HG03280 (cell line): ENCODE measurements around the gene PPP6C.
A peak's percentile ranks its signal among the peaks of the same experiment; 100 is the strongest.
"Not testable (repeated sequence)": the region's sequence is repeated elsewhere in the genome, so short reads cannot be mapped to it uniquely, and the experiment has no call there.

Experiments
- ATAC-seq: cut with Tn5 transposase; IDR thresholded peaks from one replicate; pipeline ENCODE4 v1.9.1; 2021; ENCODE audit warnings: mild to moderate bottlenecking, moderate library complexity; ENCODE audit not compliant: unreplicated experiment

The PPP6C gene

DNA sequence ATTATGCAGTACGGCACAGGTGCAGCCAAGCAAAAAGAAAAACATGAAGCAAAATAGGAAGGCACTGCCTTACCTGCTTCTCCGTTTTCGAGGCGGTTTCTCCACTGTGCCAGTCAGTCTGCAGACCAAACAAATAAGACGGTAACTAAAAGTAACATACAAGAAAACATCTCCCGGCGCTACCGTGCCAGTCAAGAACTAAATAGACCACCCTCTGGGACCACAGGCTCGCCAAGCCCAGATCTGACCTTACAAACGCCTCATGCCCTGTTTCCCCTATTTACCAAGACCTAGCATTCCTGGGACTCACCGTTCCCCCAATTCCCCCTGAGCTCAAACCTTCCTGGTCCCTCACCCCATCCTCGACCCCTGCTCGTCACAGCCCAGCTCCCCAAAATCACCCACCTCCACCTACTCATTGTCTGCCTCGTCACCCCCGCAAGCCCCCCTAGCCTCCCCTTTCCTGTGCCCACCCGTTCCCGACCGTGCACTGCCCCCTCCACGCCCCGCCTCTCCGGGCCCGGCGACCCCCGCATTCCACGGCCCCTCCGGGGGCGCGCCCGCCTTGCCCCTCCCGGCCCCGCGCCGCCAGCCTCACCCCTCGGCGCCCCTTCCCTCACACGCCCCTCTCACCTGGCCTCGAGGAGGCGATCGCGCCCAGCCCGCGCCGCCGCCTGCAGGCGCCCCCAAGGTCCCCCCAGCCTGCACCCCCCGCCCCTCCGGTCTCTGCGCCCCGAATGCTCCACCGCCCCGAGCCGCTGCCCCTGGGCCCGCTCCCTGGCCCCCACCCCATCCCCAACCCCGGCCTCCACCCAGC, 46.8 kb downstream of the PPP6C start:
- no peak for ATAC-seq

DNA sequence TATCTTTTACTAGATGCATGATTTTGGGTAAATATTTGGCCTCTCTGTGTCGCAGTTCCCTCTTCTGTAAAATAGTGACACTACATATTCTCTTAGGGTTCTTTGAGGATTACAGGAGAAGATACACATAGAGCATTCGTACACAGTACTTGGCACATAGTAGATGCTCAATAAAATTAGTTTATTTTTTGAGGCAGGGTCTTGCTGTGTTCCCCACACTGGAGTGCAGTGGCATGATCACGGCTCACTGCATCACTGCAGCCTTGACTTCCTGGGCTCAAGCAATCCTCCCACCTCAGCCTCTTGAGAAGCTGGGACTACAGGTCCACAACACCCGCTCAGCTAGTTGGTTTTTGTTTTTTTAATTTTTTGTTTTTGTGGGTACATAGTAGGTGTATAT, 47.9 kb downstream of the PPP6C start:
- no peak for ATAC-seq

DNA sequence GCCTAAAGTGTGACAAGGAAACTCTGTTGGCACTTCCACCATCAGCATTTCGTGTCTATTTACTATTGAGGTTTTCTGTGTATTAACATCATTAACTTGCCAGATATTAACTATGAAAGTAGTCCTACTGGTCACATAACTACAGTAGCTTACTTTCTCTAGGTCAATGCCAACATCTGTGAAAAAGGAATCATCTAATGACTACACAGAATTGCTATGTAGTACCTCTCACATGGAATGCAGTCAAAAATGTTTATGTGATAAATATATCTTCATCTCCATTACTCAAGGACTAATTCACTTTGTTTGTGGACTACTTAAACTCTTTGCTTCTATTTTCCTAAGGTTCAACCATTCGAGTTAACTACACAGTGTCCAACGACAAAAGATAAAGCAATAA, 48.4 kb downstream of the PPP6C start:
- no peak for ATAC-seq

DNA sequence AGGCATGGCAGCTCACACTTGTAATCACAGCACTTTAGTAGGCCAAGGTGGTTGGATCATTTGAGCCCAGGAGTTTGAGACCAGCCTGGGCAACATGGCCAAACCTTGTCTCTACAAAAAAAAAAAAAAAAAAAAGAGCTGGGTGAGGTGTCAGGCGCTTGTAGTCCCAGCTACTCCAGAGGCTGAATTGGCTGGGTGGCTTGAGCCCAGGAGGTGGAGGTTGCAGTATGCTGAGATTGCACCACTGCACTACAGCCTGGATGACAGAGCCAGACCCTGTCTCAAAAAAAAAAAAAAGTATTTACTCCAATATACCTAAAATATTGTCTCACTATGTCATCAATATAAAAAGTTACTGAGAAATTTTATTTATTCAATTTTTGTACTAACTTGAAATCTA, 49.0 kb downstream of the PPP6C start:
- no peak for ATAC-seq

GRCh38 chr9:125137200-125137599, 52.4 kb downstream of the PPP6C start:
- no peak for ATAC-seq

- ATAC-seq = no peak
Observed at GRCh38 chr9:125134976-125135375, 54.6 kb downstream of the PPP6C start.

GRCh38 chr9:125133403-125134329, 55.9 kb downstream of the PPP6C start:
- no peak for ATAC-seq

DNA sequence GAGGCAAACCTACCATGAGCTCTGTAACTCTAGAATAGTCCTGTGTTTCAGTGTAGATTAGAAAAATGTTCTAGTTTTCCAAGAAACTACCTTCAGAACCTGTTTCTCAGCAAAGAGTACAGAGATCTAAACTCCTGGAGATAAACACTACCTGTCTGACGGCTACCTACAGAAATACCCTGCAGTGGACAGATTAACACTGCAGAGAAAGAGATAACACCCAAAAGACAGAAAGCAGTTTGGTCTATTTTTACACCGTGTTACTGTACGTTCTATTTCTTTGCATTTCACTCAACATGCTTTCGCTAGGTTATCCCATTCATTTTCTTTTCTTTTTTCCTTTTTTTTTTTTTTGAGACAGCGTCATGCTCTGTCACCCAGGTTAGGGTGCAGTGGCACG, 57.8 kb downstream of the PPP6C start:
- no peak for ATAC-seq

DNA sequence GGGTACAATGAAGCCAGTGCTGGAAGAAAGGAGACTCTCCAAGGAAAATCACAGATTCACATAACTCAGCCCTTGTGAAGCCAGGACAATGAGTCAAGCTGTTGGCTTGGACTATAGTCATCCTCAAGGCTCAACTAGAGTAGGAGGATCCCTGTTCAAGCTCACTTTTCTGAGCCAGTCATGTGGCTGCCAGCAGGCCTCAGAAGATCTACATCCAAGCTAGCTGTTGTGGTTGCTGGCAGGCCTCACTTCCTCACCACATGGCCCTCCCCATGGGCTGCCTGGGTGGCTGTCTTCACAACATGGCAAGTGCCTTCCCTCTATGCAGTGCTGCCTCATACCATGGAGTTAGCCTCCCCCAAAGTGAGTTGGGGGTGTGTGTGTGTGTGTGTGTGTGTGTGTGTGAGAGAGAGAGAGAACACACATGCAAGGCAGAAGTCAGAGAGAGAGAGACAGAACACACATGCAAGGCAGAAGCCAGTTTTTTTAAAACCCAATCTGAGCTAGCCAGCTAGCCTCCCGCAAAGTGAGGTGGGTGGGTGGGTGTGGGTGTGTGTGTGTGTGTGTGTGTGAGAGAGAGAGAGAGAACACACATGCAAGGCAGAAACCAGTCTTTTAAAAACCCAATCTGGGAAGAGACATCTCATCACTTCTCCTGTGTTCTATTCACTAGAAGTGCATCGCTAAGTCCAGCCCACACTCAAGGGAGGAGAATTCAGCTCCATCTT, 63.4 kb downstream of the PPP6C start:
- peak; percentile 90 for ATAC-seq

DNA sequence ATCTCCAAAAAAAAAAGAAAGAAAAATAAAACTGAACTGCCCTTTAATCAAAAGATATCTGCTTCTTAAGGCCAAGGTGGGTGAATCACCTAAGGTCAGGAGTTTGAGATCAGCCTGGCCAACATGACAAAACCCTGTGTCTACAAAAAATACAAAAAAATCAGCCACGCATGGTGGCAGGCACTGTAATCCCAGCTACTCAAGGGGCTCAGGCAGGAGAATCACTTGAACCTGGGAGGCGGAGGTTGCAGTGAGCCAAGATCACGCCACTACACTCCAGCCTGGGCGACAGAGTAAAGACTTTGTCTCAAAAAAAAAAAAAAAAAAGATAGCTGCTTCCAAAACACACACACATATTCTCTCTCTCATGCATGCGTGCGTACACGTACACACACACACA, 64.1 kb downstream of the PPP6C start:
- ATAC-seq = no peak

DNA sequence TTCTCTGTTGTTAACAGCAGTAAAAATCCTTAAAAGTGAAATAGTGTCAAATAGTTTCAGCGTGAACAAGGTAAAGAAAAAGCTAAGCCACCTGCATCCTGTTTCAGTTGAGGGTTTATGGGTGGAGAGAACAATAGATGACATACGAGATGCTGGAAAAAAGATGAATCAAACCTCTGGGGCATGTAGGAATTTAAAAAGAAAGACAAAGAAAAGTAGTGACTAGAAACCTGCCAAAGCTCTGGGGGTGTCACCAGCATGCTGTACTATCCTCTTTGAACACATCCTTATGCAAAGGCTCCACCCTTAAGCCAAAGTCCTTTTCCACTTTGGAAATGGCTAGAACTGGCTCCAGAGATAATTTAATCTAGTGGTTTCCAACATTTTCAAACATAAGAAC, 68.5 kb downstream of the PPP6C start:
- ATAC-seq = no peak

DNA sequence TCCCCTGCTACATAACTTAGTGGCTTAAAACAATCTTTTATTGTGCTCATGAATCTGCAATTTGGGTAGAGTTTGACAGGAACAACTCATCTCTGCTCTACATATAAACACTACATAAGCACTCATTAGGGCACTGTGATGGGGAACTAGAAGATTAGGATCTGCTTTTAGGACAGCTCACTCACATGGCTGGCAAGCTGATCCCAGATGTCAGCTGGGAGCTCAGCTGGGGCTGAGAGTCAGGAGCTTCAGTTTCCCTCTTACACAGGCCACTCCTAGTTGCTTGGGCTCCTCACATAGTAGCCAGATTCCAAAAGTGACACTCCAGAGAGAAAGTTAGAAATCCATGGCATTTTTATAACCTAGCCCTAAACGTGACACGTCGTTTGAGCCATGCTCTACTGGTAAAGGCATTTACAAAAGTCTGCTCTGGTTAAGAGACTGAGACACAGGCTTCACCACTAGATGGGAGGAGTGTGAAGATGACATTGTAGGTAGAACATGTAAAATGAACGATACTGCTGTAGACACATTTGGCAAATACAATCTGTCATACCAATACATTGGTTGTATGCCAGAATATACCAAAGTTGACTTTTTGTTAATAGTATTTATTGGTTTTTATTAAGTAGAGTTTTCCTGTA, 69.8 kb downstream of the PPP6C start:
- ATAC-seq = no peak

DNA sequence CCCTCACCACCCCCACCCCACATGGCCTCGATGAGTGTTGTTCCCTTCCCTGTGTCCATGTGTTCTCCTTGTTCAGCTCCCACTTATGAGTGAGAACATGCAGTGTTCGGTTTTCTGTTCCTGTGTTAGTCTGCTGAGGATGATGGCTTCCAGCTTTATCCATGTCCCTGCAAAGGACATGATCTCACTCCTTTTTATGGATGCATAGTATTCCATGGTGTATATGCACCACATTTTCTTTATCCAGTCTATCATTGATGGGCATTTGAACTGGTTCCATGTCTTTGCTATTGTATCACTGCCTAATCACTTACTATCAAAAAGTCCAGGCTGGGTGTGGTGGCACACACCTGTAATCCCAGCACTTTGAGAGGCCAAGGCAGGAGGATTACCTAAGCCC, 70.9 kb downstream of the PPP6C start:
- not testable (repeated sequence) for ATAC-seq

GRCh38 chr9:125114503-125114902, 75.1 kb downstream of the PPP6C start:
- ATAC-seq = not testable (repeated sequence)

DNA sequence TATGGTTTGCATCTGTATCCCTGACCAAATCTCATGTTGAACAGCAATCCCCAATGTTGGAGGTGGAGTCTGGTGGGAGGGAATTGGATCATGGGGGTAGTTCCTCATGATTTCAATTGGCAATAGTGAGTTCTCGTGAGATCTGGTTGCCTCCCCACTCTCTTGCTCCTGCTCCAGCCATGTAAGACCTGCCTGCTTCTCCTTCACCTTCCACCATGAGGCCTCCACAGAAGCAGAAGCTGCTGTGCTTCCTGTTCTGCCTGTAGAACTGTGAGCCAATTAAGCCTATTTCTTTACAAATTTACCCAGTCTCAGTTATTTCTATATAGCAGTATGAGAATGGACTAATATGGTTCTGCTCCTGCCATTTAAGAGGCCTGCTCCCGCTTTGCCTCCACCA, 79.1 kb downstream of the PPP6C start:
- ATAC-seq = no peak

DNA sequence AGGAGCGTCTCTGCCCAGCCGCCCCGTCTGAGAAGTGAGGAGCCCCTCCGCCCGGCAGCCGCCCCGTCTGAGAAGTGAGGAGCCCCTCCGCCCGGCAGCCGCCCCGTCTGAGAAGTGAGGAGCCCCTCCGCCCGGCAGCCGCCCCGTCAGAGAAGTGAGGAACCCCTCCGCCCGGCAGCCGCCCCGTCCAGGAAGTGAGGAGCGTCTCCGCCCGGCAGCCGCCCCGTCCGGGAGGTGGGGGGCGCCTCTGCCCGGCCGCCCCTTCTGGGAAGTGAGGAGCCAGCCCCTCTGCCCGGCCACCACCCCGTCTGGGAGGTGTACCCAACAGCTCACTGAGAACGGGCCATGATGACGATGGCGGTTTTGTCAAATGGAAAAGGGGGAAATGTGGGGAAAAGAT, 81.1 kb downstream of the PPP6C start:
- not testable (repeated sequence) for ATAC-seq

GRCh38 chr9:125106285-125106893, 83.2 kb downstream of the PPP6C start:
- ATAC-seq = no peak

GRCh38 chr9:125103770-125104460, 85.7 kb downstream of the PPP6C start:
- no peak for ATAC-seq

DNA sequence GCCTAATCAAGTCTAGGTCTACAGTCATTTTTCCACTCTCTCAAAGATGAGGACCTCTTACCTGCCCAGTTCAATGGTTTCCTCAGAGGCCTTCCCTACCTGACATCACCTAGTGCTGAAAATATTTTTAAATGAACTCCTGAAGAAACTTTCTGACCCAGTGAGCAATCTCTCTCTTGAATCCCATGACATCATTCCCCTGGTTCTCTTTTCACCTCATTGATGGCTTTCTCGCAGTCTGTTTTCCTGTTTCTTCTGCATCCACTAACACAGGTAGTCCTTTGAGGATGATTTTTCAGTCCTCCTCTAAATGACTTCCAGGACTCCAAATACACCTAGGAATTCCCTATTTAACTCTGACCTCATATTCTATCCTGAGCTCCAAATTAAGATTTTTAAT, 86.6 kb downstream of the PPP6C start:
- no peak for ATAC-seq

- ATAC-seq = no peak
Observed at GRCh38 chr9:125100822-125101221, 88.8 kb downstream of the PPP6C start.
